ENCODE data around the gene EHBP1. TPM values are rescaled to one million over a fixed set of nuclear protein-coding genes. Genes with fewer than 3 reads are reported as not detected.

EHBP1 gene
- total and polyA plus RNA-seq, 2 experiments from 2014 or later: 27.2 to 47.9 TPM

DNA sequence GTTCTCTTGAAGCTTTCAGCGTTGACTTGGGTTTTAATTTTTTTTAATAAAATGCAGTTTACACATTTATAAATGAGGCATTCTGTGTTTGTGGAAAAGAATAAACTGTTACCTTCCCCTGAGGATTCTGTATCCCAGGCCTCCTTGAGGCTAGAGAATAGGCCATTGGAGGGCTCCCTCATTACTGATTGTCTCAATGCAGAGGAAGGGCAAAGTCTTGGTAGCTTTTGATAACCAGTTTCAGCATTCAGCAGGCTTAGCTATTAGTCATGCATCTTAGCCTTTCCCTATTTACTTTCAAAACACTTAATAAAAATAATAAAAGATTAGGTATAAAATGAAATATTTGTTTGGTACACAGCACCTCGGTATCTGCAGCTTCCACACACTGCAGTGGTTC, 287.0 kb downstream of the EHBP1 start (continued):
- no peak for TF ChIP-seq CREB1 (CRISPR knock-in tag; IDR thresholded peaks at IDR 0.05; ENCODE audit: low read depth)
- TF ChIP-seq, protein P1, sequence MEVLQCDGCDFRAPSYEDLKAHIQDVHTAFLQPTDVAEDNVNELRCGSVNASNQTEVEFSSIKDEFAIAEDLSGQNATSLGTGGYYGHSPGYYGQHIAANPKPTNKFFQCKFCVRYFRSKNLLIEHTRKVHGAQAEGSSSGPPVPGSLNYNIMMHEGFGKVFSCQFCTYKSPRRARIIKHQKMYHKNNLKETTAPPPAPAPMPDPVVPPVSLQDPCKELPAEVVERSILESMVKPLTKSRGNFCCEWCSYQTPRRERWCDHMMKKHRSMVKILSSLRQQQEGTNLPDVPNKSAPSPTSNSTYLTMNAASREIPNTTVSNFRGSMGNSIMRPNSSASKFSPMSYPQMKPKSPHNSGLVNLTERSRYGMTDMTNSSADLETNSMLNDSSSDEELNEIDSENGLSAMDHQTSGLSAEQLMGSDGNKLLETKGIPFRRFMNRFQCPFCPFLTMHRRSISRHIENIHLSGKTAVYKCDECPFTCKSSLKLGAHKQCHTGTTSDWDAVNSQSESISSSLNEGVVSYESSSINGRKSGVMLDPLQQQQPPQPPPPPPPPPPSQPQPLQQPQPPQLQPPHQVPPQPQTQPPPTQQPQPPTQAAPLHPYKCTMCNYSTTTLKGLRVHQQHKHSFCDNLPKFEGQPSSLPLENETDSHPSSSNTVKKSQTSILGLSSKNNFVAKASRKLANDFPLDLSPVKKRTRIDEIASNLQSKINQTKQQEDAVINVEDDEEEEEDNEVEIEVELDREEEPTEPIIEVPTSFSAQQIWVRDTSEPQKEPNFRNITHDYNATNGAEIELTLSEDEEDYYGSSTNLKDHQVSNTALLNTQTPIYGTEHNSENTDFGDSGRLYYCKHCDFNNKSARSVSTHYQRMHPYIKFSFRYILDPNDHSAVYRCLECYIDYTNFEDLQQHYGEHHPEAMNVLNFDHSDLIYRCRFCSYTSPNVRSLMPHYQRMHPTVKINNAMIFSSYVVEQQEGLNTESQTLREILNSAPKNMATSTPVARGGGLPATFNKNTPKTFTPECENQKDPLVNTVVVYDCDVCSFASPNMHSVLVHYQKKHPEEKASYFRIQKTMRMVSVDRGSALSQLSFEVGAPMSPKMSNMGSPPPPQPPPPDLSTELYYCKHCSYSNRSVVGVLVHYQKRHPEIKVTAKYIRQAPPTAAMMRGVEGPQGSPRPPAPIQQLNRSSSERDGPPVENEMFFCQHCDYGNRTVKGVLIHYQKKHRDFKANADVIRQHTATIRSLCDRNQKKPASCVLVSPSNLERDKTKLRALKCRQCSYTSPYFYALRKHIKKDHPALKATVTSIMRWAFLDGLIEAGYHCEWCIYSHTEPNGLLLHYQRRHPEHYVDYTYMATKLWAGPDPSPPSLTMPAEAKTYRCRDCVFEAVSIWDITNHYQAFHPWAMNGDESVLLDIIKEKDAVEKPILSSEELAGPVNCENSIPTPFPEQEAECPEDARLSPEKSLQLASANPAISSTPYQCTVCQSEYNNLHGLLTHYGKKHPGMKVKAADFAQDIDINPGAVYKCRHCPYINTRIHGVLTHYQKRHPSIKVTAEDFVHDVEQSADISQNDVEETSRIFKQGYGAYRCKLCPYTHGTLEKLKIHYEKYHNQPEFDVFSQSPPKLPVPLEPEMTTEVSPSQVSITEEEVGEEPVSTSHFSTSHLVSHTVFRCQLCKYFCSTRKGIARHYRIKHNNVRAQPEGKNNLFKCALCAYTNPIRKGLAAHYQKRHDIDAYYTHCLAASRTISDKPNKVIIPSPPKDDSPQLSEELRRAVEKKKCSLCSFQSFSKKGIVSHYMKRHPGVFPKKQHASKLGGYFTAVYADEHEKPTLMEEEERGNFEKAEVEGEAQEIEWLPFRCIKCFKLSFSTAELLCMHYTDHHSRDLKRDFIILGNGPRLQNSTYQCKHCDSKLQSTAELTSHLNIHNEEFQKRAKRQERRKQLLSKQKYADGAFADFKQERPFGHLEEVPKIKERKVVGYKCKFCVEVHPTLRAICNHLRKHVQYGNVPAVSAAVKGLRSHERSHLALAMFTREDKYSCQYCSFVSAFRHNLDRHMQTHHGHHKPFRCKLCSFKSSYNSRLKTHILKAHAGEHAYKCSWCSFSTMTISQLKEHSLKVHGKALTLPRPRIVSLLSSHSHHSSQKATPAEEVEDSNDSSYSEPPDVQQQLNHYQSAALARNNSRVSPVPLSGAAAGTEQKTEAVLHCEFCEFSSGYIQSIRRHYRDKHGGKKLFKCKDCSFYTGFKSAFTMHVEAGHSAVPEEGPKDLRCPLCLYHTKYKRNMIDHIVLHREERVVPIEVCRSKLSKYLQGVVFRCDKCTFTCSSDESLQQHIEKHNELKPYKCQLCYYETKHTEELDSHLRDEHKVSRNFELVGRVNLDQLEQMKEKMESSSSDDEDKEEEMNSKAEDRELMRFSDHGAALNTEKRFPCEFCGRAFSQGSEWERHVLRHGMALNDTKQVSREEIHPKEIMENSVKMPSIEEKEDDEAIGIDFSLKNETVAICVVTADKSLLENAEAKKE (CRISPR knock-in tag; IDR thresholded peaks at IDR 0.05): no peak

DNA sequence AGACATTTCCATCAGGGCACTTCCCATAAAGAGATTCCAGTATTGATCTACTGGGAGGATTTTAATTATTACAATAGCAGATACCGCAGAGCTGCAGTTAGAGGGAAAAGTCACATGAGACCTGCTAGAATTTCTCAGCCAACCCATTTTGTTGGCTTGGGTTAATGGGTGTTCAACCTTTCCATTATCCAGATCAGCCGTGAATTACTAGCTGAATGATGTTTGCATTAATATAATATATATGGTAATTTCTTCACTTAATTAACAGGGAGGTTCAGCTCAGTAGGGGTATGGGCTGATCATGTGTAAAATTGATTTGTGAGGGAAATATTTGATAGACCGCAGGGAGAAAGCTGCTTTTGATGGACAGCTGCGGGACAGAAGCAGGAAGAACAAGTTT, 288.7 kb downstream of the EHBP1 start:
- Histone ChIP-seq H2AFZ (no peak overlapping the region), H3K27me3 (ENCODE audit: insufficient read depth) (no peaks in the 10 kb centered on the region), H3K4me3 (no peak overlapping the region), H3K4me2 (no peak overlapping the region), H4K20me1 (replicated peaks; ENCODE audit: insufficient read depth) (no peaks in the 10 kb centered on the region), H3K9me2 (ENCODE audit: insufficient read depth) (no peaks in the 10 kb centered on the region), H3K79me2 (replicated peaks; ENCODE audit: insufficient read depth) (no peaks in the 10 kb centered on the region), H3K4me1 (ENCODE audit: insufficient read depth) (no peaks in the 10 kb centered on the region), H3F3A (replicated peaks; ENCODE audit: low read depth) (no peaks in the 10 kb centered on the region), H3K36me3 (ENCODE audit: insufficient read depth) (no peaks in the 10 kb centered on the region), H3K27ac (ENCODE audit: low read depth) (no peak overlapping the region)
- no peaks in the 10 kb centered on the region for H3K9me3 Mint-ChIP-seq
- H3K27ac Mint-ChIP-seq: no peak overlapping the region
- peaks cover 4% of the 10 kb centered on the region; the same call in 1 of the 3 replicates for H3K36me3 Mint-ChIP-seq (ENCODE audit: low read depth)
- peaks cover 9% of the 10 kb centered on the region; the same call in 2 of the 3 replicates for H3K4me1 Mint-ChIP-seq
- no peaks in the 10 kb centered on the region for H3K27me3 Mint-ChIP-seq (ENCODE audit: insufficient read depth, low read depth, poor library complexity)
- ATAC-seq (no peak), DNase-seq (ENCODE audit: low spot score) (no peak)
- H3K4me3 Mint-ChIP-seq: no peak overlapping the region
- TF ChIP-seq CREB1 (CRISPR knock-in tag; IDR thresholded peaks at IDR 0.05; ENCODE audit: low read depth) (no peak), POLR2AphosphoS5 (IDR thresholded peaks at IDR 0.05; ENCODE audit: low read depth) (no peak), STAT1 (IDR thresholded peaks at IDR 0.05; ENCODE audit: unreplicated experiment) (no peak), ZNF114 (CRISPR knock-in tag; IDR thresholded peaks at IDR 0.05) (no peak), NANOG (IDR thresholded peaks at IDR 0.05; ENCODE audit: borderline replicate concordance) (no peak)
- TF ChIP-seq, protein P1 (CRISPR knock-in tag; IDR thresholded peaks at IDR 0.05): no peak
- TF ChIP-seq, protein P2, sequence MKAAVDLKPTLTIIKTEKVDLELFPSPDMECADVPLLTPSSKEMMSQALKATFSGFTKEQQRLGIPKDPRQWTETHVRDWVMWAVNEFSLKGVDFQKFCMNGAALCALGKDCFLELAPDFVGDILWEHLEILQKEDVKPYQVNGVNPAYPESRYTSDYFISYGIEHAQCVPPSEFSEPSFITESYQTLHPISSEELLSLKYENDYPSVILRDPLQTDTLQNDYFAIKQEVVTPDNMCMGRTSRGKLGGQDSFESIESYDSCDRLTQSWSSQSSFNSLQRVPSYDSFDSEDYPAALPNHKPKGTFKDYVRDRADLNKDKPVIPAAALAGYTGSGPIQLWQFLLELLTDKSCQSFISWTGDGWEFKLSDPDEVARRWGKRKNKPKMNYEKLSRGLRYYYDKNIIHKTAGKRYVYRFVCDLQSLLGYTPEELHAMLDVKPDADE (IDR thresholded peaks at IDR 0.05): no peak

All from GM23338 (cell line).